ENCODE results near the gene AOPEP. TPM values are rescaled to one million over a fixed set of nuclear protein-coding genes. Genes with fewer than 3 reads are reported as not detected.

AOPEP gene, protein sequence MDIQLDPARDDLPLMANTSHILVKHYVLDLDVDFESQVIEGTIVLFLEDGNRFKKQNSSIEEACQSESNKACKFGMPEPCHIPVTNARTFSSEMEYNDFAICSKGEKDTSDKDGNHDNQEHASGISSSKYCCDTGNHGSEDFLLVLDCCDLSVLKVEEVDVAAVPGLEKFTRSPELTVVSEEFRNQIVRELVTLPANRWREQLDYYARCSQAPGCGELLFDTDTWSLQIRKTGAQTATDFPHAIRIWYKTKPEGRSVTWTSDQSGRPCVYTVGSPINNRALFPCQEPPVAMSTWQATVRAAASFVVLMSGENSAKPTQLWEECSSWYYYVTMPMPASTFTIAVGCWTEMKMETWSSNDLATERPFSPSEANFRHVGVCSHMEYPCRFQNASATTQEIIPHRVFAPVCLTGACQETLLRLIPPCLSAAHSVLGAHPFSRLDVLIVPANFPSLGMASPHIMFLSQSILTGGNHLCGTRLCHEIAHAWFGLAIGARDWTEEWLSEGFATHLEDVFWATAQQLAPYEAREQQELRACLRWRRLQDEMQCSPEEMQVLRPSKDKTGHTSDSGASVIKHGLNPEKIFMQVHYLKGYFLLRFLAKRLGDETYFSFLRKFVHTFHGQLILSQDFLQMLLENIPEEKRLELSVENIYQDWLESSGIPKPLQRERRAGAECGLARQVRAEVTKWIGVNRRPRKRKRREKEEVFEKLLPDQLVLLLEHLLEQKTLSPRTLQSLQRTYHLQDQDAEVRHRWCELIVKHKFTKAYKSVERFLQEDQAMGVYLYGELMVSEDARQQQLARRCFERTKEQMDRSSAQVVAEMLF
- 180 TPM for total RNA-seq
- long read RNA-seq, transcript C9orf3-213 (6 exons, 478 nt), result major isoform, 61 of 143 reads
- long read RNA-seq, partial matches to known transcripts, result 12 of 143 reads
- long read RNA-seq, other reads (novel, unspliced or antisense), result 64 of 143 reads

DNA sequence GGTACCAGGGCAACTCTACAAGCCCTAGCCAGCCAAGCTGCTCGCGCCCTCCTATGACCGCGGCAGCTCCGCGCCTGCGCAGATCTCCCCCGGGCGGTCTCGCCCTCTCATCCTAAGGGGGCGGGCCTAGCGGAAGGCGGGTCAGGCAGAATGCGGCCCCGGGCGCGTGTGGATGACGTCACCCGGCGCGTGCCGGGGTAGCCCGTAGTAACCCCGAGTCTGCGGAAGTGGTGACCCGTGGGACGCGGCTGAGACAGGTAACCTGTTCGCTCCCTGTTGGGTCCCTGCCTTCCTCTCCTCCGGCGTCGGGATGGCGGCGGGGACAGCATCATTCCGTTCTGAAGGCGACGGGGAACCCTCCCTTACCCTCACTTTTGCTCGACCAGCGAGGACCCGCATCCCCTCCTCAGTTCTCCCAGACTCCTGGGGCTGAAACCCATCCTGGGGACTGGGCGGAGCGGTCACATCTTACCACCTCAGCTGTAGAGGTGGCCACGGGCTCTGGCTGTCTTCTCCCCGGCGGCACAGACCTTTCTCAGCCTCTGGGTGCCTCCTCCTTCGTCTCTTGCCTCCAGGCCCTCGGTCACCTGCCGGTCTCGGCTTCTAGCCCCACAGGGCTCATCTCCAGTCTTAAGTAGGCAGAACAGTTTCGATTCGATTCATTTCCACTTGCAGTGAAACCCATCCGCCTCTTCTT lies at the start of gene AOPEP:
AOPEP (plus strand) TSS at position 205 of the 697 bp plus-strand sequence. CDS start 33,085 bp downstream, outside the sequence.
- intact Hi-C loops (cut with DNase I), result loop anchor here (5.0 kb wide), 1 partner anchor 141 kb away; no protein-coding TSS in a partner anchor

DNA sequence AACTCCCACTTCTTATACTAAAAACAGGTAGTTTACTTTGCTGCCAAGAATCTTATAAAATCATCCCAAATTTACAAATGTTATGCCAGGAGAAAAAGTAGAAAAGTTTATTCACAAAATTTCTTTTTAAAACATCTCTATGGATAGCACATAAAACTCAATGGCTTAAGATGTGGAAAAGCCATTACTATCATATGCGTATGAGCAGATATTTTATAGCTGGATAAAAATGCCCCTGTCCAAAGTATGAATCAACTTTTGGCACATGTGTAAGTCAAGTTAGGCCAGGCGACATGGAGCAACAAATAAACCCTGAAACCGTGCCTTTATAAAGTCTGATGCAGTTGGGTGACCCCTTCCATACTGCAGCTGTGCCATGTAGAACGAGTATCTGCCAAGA lies 48.6 kb upstream of the AOPEP start:
- no peak for DNase-seq (ENCODE audit: missing footprints)
- ATAC-seq, result no peak
- intact Hi-C loops (cut with DNase I), result no loop called here

More for the DNA sequence above, at the start of gene AOPEP:
- peak; percentile 100 for ATAC-seq
- DNase-seq (ENCODE audit: missing footprints), result peak; percentile 100

DNA sequence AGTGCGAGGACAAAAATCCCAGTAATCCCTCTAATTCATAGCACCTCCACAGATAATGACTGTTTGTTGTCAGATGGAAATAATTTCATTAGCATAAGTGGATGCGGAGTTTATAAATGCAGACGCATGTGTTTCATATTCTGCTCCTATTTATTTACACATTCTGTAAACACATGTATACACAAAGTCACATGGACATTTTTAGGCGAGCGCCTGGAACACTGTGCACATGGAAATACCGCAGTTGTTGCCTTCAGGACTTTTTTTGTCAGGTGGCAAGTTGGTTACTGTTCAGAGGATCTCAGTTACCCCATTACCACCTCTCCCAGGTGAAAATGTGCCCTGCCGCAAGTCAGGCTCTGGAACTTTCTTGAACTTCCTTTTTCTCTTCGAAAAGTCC lies 46.9 kb upstream of the AOPEP start:
- ATAC-seq, result no peak
- DNase-seq (ENCODE audit: missing footprints), result no peak
- intact Hi-C loops (cut with DNase I), result no loop called here

DNA sequence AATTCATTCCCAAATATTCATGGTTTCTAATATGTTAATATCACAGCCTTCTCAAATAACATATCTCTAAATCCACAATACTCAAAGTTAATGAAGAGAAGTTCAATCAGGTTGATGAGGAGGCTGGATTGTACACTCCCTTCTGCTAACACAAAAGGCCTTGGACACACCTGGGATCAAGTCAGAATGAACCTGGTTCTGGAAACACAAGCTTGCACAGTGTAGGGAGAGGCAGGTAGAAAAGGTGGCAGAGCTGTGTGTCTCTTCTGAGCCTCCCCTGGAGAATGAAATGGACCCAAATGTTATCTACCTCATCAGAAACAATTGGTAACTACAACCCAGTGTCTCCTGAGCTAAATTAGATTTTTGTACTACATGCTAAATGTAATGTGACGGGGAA lies 46.5 kb upstream of the AOPEP start:
- no peak for ATAC-seq
- intact Hi-C loops (cut with DNase I), result loop anchor here (2.0 to 10.0 kb wide), 3 partner anchors 102 to 1535 kb away; no protein-coding TSS in a partner anchor
- DNase-seq (ENCODE audit: missing footprints), result no peak

DNA sequence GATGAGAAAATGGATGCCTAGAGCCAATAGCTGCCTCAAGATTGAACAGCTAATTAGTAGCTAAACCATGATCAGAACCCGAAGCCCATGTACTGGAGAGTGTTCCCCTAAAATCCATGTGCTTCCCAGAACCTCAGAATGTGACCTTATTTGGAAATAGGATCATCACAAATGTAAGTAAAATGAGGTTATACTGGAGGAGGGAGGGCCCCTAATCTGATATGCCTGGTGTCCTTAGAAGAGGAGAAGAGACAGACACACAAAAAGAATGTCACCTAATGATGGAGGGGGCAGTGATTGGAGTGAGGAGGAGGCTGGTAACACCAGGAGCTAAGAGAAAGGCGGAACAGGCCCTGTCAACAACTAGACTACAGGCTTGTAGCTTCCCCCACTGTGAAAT lies 45.9 kb upstream of the AOPEP start:
- intact Hi-C loops (cut with DNase I), result loop anchor here (2.0 to 10.0 kb wide), 3 partner anchors 102 to 1534 kb away; no protein-coding TSS in a partner anchor
- ATAC-seq, result no peak
- DNase-seq (ENCODE audit: missing footprints), result no peak

DNA sequence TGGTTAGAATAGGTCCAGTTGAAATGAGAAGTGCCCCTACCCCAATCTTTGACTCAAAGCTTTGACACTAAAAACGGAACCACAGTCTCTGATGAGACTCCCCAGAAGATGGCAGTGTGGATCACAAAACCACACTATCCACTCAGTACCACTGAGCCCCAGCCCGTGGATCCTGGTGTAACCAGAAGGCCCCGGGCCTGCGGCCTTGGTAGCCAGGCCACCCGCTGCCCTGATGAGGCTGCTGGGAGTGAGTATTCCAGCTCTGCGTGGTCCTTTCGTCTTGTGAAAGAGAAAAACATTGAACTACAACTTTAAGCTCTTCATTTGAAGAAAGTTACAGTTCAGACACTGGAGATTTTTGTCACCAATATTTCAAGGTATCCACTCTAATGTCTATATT lies 45.0 kb upstream of the AOPEP start:
- peak; percentile 83 for DNase-seq (ENCODE audit: missing footprints)
- peak; percentile 97 for ATAC-seq
- intact Hi-C loops (cut with DNase I), result loop anchor here (2.0 to 10.0 kb wide), 3 partner anchors 101 to 1533 kb away; no protein-coding TSS in a partner anchor

DNA sequence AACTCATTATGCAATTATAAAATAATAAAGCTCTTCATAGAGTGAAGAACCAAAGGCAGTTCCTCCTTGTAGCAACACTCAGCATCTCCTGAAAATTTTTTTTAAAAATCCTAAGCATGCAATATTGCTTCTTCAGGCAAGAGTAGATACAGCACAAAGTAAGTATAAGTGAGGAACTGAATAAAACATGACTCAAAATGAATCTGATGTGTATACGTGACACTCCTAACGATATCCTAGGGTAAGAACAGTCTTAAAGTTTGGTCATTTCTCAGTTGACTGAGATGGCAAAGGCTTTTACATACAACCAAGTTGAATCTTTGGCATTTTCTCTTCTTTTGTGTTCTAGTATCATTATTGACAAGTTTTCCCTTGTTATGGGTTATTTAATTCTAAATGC lies 41.1 kb upstream of the AOPEP start:
- intact Hi-C loops (cut with DNase I), result loop anchor here (10.0 kb wide), 1 partner anchor 1529 kb away; no protein-coding TSS in a partner anchor
- ATAC-seq, result no peak
- DNase-seq (ENCODE audit: missing footprints), result no peak

DNA sequence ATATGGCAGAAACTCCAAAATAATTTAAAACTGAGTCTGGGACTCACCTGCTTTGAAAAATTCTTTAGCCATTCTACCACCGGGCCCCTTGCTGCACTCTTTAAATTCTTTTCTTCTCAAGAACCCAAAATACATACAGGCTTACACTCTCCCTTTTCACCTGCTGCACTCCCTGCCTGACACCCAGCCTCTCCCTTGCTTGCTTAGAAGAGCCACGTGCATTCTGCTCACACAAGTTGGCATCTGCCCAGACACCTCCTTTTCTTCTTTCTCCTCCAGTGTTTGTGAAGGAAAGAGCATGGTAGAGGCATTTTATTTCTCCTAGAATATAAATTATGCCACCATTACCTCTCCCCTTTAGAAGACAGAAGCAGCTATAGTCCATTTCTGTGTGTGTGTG lies 39.0 kb upstream of the AOPEP start:
- ATAC-seq (no peak), DNase-seq (ENCODE audit: missing footprints) (no peak)
- intact Hi-C loops (cut with DNase I), result loop anchor here (10.0 kb wide), 1 partner anchor 1527 kb away; no protein-coding TSS in a partner anchor

DNA sequence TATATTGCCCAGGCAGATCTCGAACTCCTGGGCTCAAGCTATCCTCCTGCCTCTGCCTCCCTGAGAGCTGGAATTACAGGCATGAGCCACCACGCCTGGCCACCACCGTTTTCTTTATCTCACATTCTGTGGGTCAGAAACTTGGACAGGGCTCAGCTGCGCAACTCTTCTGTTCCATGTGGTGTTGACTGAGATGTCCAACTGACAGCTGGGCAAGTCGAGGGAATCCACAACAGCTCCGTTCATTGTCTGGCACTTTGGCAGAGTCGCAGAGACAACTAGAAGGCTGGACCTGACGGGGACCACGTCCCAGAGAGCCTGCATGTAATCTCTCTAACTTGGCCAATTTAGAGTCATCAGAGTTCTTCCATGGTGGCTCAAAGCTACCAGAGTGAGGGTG lies 36.2 kb upstream of the AOPEP start:
- intact Hi-C loops (cut with DNase I), result no loop called here
- DNase-seq (ENCODE audit: missing footprints), result no peak
- ATAC-seq, result no peak

DNA sequence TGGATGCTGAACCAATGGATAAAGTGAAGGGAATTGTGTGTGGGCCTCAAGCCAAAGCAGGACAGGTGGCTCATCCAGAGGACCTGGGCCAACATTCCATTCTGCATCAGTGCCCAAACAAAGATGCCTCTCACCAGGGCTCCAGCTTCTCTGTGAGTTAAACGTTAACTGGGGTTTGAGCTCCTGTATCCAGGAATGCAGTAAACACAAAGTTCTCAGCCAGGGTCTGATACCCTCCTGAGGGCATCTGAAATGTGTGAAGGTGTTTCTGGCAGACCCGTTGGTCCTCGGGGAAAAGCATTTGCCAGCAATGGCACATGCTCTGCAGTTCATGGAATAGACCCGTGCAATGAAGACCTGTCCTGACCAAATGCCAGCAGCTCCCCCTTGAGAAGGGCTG lies 33.9 kb upstream of the AOPEP start:
- DNase-seq (ENCODE audit: missing footprints) (no peak), ATAC-seq (no peak)
- intact Hi-C loops (cut with DNase I), result no loop called here

DNA sequence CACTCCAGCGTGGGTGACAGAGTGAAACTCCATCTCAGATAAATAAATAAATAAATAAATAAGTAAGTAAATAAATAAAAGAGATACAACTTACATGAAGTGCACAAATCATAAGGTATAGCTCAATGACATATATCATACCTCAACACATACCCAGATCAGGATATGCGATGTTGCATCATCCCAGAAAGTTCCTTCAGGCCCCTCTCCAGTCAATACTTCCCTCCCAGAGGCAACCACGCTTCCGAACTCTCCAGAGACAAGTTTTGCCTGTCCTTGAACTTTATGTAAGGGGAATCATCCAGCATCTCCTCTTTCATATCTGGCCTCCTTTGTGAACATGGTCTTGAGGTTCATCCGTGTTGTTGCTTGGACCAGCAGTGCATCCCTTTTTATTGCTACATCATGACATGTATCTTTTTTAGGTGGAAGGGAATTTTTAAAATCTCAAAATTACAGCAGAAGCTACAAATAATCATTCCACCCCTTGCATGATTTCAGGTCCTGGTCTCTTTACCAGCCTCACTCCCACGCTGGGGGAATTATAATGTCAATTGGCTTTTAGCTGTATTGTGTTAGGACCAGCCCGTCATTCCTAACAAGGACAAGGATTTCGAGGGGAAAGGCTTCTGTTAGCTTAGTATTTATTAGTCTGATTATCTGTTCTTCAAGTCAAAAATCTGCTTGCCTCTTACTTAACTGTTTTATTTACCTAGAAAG lies 32.9 kb upstream of the AOPEP start:
- DNase-seq (ENCODE audit: missing footprints) (no peak), ATAC-seq (no peak)
- intact Hi-C loops (cut with DNase I), result no loop called here

DNA sequence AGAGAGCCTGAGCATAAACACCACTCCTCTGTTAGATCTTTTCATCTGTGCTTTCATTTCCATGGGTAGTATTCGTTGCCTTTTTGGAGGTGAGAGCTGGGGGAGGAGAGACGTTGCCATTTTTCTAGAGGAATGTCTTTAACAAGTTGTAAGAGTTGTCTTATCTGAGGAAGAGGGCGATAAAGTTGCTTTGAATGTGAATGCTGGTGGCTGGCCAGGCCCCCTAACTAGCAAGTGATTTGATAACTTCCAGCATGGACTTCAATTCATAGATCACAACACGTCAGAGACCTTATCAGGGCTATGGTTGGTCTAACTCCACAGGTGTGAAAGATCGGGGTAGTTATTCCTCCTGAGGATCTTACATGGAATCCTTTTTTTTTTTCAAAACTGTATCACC lies 30.0 kb upstream of the AOPEP start:
- ATAC-seq, result no peak
- no peak for DNase-seq (ENCODE audit: missing footprints)
- intact Hi-C loops (cut with DNase I), result no loop called here

DNA sequence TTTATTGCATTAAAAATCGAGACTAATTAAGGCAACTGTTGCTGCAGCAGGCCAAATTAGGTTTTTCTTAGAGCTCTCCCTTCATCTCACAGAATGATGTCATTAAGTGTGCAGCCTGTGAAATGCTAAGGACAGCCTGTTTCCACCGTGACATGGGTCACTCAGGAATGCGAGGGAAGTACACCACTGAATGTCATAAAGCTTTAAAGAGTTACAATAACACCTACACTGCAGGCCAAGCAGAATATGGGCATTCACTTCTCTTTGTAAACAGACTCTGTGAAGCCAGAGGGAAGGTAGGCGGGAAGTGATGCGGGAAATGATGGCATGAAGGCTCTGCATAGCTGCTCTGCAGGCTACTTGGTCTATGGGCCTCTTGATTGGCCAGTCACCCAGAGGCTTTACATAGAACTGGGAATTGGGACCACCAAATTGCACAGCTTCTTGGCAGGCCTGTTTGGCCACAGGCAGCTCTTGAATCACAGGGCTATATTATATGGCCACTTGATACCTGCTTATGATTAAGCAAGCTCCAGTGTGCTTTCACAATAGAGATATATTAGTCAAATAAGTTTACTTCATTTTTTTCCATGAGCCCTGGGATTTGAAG lies 28.4 kb upstream of the AOPEP start:
- no peak for ATAC-seq
- intact Hi-C loops (cut with DNase I), result no loop called here
- no peak for DNase-seq (ENCODE audit: missing footprints)

DNA sequence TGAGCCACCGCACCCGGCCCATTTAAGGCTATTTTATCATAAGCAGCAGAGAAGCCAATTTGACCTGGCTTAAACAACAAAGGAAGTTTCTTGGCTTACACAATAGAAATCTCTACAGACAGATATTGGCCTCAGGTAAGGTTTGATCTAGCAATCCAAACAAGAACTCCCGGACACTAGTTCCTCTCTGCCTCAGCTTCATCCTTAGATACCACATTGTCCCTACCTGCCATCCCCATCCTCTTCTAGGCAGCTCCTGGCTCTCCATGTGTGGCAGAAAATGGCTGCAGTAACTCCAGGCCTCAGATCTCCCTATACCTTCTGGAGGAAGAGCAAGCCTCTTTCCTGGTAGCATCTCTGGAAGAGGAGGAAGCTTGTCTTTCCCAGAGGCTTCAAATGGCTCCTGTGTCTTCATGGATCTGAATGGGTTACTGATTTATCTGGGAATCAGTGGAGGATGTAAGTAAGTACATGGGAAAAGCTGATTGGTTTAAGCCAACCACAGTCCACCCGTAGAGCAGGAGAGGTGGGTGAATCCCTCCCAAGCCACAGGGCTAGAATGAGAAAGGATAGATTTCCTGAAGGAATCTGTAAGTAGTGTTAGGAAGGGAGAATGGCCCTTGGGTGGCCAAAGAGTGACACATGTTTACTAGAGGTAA lies 26.7 kb upstream of the AOPEP start:
- no peak for DNase-seq (ENCODE audit: missing footprints)

DNA sequence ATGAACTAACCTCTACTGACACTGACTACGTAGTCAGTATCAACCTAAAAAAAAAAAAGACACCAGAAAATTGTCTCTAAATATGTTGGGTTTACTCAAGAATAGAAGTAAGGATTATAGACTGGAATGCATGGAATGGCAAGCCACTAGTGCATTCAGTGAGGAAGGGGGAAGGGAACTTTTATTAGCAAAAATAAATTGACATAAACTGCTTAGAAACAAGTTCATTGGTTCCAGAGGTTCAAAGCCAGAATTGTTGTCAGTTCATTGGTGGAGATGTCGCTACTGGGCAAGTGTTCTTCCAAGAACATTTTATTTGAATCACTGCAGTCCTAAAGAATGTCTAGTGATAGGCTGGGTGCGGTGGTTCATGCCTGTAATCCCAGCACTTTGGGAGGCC lies 26.1 kb upstream of the AOPEP start:
- intact Hi-C loops (cut with DNase I), result no loop called here
- no peak for ATAC-seq

More for the DNA sequence above, 26.7 kb upstream of the AOPEP start:
- ATAC-seq, result no peak
- intact Hi-C loops (cut with DNase I), result no loop called here

DNA sequence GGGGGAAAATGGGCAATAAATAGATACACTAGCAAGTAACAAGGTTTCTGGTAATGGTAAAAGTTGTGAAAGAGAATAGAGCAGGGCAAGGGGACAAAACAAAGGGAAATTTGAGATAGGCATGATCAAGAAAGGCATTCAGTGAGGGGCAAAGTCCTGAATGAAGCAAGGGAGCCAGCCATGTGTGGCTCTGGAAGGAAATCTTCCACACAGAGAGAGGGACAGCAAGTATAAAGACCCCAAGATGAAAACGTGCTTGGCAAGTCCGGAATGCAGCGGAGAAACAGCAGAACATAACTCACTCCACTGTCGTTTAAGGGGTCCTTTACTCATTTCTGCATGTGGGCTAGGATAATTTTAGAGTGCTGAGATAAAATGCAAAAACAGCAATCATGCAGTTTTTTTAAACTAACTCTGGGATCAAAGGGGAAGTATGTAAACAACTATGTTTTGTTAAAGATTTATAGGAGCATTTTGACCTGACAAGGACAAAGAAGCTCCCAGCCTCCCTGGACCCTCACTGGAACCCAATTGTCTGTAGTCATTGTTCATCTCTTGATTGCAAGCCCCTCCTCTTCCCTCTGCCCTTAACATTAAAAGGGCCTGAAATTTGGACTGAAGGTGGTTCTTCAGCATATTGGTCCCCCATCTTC lies 22.9 kb upstream of the AOPEP start:
- intact Hi-C loops (cut with DNase I), result no loop called here
- ATAC-seq (no peak), DNase-seq (ENCODE audit: missing footprints) (no peak)

More for the DNA sequence above, 26.1 kb upstream of the AOPEP start:
- DNase-seq (ENCODE audit: missing footprints), result no peak

Data from Right ventricle myocardium inferior (tissue), 1 donor.